Measurements from ENCODE around the gene UBE2M.

Gene UBE2M

DNA sequence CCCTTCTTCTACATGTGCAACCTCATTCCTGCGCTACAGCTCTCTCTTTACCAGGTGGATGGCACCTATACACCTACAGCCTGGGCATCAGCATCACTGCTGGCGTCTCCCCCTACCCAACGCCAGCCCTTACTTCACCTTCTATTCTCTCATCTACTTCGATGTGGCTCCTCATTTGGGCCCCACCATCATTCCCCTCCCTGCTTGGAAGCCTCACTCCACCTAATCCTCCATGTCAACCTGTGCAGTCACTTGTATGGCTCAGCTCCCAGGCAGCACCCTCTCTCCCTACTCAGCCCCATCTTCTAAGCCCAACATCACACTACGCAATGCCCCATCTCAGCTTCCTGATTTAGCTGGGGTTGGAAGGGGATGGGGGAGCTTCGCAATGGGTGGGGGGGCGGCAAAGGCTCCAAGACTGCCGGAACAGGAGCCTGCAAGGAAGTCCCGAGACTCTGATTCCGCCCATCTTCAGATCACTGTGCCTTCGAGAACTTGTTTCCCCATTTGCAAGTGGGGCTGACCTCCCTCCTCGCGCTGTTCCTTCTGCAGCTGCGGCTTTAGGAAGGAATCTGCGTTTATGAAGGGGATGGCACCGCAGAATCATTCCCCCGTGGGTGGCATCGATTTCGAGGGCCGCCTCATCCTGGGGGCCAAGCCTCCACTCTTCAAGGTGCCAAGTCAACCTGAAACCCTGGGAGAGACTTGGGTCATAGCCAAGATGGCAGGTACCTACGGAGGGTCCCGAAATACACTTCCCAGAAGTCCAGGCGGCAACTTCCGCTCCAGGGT, 13.8 kb upstream of the UBE2M start:
- in situ Hi-C loops (cut with MboI; ENCODE audit: low pct_unique_long_range_greater_than_20kb, low sequenced_read_pairs) = no loop called here
- DNase-seq = no peak

DNA sequence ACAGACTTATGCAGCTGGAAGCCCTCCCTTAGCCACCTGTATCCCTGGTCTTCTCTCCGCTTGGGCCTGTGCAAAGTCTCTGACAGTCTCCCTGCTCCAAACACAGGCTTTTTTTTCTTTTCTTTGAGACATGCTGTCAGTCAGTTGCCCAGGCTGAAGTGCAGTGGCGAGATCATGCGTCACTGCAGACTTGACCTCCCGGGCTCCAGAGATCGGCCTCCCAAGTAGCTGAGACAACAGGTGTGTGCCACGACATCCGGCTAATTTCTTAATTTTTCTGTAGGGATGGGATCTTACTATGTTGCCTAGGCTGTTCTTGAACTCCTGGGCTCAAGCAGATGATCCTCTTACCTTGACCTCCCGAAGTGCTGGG, 13.2 kb upstream of the UBE2M start:
- DNase-seq = no peak
- in situ Hi-C loops (cut with MboI; ENCODE audit: low pct_unique_long_range_greater_than_20kb, low sequenced_read_pairs) = no loop called here

- in situ Hi-C loops (cut with MboI; ENCODE audit: low pct_unique_long_range_greater_than_20kb, low sequenced_read_pairs) = no loop called here
- DNase-seq = no peak
Observed at GRCh38 chr19:58570770-58571574, 12.6 kb upstream of the UBE2M start.

- no peak for DNase-seq
- in situ Hi-C loops (cut with MboI; ENCODE audit: low pct_unique_long_range_greater_than_20kb, low sequenced_read_pairs) = no loop called here
Observed at GRCh38 chr19:58569943-58570670, 11.7 kb upstream of the UBE2M start.

DNA sequence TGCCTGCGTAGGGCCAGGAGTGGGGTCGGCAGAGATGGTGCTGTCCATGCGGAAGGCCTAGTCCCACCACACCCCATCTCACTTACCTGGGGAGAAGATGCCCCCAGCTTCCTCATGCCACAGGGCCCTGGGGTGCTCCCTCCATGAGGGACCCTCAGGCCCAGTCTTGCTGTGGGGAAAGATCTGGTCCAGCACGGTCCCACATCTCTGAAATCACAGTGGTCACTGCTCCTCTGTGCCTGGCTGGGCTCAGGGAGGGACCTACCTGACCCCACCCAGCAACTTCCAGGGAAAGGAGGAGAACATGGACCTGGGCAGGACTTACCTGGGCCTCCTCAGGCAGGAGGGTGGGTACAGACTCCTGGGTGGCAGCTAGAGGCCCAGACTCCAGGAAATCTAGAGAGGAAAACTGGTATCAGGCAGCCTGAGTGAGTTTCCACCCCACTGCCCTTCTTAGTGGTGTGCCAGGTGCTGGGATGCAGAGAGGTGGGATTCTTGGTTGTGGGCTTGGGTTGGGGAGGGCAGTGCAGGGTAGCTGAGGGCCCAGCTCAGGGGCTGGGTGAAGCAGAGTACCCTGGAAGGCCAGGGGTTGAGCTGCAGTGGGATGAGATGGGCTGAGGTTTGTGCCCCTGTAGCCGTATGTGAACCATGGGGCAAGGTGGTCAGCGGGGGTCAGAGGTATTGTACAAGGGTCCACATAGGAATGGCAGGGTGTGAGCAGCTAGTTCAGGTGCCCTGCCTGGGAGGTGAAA, 11.0 kb upstream of the UBE2M start:
- no peak for DNase-seq
- in situ Hi-C loops (cut with MboI; ENCODE audit: low pct_unique_long_range_greater_than_20kb, low sequenced_read_pairs) = no loop called here

DNA sequence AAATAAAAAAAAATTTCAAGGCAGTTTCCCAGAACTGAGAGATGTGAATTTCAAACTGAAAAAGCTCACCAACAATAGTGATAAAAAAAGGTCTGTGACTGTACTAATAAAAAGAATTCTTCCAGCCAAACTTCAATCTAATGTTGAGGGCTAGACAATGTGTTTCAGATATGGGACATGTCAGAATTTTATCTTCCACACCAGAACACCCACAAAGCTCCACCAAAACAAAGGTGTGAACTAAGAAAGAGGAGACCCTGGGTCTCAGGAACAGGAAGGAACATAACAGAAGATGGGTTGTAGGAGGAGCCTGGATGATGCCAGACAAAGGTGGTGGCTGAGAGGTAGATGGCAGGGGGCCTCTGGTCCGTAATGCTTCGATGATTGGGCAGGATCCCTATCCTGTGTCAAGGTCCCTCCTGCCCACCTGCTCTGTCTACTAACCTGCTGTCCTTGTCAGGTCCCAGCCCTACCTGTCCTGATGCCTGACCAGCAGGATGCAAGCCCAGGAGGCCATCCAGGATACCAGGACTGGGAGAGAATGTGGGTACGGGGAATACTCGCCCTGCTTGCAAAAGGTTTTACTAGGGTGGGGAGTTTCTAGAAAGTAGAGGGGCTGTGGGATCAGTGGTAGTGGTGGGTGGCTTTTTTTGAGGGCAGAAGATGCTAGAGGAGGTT, 10.2 kb upstream of the UBE2M start:
- in situ Hi-C loops (cut with MboI; ENCODE audit: low pct_unique_long_range_greater_than_20kb, low sequenced_read_pairs) = no loop called here

GRCh38 chr19:58566989-58567388, 8.6 kb upstream of the UBE2M start:
- in situ Hi-C loops (cut with MboI; ENCODE audit: low pct_unique_long_range_greater_than_20kb, low sequenced_read_pairs) = no loop called here
- no peak for DNase-seq

More for the DNA sequence above, 10.2 kb upstream of the UBE2M start:
- DNase-seq = no peak

- no peak for DNase-seq
- in situ Hi-C loops (cut with MboI; ENCODE audit: low pct_unique_long_range_greater_than_20kb, low sequenced_read_pairs) = no loop called here
Observed at GRCh38 chr19:58563823-58564222, 5.4 kb upstream of the UBE2M start.

DNA sequence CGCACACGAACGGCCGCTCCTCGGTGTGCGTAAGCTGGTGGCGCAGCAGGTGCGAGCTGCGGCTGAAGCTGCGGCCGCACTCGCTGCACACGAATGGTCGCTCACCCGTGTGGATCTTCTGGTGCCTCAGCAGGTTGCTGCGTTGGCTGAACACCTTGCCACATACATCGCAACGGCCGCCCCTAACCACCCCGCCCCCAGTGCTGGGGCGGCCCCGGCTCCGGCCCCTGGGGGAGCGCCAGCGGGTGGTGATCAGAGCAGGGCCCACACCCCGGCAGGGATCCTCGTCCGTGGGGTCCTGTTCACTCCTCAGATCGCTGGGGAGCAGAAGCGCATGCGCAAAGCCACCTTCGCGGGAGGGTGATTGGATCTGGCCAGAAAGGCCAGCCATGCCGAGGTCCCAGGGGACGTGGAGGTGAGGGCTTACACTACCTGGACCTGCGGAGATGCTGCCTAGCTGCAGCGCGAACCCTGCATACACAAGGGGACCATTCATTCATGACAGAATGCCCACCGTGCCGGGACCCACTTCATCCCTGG, 4.7 kb upstream of the UBE2M start:
- in situ Hi-C loops (cut with MboI; ENCODE audit: low pct_unique_long_range_greater_than_20kb, low sequenced_read_pairs) = no loop called here
- no peak for DNase-seq

GRCh38 chr19:58562122-58563033, 4.0 kb upstream of the UBE2M start:
- DNase-seq = no peak
- in situ Hi-C loops (cut with MboI; ENCODE audit: low pct_unique_long_range_greater_than_20kb, low sequenced_read_pairs) = no loop called here

- in situ Hi-C loops (cut with MboI; ENCODE audit: low pct_unique_long_range_greater_than_20kb, low sequenced_read_pairs) = no loop called here
Observed at GRCh38 chr19:58561373-58562121, 3.1 kb upstream of the UBE2M start.

DNA sequence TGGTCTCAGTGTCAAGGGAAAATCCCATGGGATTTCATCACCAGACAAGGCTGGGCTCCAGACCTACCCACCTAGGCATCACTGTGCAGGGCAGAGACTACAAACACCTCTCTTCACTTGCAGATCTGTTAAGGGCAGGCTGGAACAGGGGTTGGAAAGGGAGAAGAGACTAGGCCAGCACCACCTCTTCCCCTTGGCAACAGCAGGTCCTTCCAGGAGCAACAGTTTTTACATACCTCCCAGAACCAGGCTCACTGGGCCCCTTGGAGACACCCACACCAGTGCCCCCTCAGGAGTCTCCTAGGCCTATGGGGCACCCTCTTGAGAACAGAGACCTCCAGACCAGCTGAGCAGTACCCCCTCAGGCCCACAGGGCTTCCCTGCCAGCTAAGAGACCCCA, 2.5 kb upstream of the UBE2M start:
- in situ Hi-C loops (cut with MboI; ENCODE audit: low pct_unique_long_range_greater_than_20kb, low sequenced_read_pairs) = no loop called here
- DNase-seq = no peak

More at GRCh38 chr19:58561373-58562121, 3.1 kb upstream of the UBE2M start:
- DNase-seq = no peak

DNA sequence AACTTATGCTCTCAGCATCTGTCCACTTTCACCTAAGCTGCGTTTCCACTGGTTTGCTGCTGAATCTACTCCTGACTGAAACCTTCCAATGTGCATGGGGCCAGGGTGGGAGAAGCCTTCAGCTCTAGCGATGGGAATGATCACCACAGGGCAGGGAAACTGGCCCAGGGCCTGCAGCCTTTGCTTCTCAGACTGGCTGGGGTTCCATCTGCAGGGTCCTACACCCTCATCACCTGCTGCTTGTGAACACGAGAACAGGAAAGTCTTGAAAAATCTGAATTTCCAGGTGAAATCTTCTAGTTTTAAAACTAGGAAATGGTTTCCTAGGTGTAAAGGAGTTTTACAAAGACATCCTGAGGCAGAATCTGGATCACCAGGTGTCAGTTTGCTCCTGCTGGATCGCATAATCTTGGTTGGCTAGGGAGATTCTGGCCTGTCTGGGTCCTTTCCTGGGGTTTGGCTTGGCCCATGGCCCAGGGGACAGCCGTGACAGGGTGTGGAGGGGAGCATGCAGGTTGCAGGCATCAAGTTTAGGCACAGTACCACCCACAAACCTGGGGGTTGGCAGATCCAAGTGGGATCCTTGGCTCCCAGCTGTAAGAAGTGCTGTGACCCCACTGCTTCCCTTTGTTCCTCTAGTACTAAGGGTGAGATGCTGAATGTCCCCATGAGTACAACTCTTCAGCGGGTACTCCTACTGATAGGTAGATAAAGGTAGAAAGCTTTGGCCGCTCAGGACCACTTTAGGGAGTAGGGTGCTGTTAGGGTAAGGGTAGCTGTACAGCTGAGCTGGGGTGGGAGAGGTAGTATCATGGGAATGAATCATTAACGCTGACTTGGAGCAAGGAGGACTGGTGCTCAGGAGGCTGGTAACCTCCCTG, 1.8 kb upstream of the UBE2M start:
- in situ Hi-C loops (cut with MboI; ENCODE audit: low pct_unique_long_range_greater_than_20kb, low sequenced_read_pairs) = no loop called here
- DNase-seq = no peak

DNA sequence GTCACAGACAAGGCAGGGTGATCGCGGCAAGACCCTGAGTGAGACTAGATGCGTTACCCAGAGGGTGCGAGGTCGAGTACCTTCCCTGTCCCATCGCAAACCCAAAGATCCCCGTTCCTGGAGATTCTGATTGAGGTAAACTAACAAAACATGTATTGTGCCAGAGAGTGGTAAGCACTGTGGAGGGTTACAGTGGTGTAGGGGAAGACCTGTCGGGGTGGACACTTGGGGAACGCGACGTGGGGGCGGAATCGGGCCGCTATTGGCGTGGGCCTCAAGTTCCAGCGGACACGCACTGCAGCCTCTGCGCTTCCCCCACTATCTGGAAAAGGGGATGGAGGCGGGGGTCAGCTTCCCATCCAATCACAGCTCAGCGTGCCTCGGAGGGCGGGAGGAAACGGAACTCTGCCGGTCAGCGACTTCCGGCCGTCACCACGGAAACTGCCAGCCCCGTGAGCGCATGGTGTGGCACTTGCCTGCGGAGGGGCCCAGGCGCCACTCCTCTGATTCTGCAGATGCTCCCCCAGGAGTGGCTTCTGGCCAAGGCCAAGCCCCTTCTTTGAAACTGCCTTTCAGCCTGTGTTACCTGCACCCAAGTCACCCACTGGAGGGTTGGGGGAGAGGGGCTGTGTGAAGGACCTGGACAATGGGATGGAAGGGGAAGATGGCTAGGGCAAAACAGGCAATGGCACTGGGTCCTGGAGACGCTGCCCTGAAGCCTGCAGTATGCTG, 1.0 kb upstream of the UBE2M start:
- in situ Hi-C loops (cut with MboI; ENCODE audit: low pct_unique_long_range_greater_than_20kb, low sequenced_read_pairs) = no loop called here
- DNase-seq = peak; percentile 93

- in situ Hi-C loops (cut with MboI; ENCODE audit: low pct_unique_long_range_greater_than_20kb, low sequenced_read_pairs) = no loop called here
- peak; percentile 98 for DNase-seq
Observed at GRCh38 chr19:58558623-58559274, 338 bp upstream of the UBE2M start.
